ENCODE measurements around the gene RNF224. TPM values are rescaled to one million over a fixed set of nuclear protein-coding genes. Genes with fewer than 3 reads are reported as not detected.

The RNF224 gene
- total RNA-seq, 4 donors from 2014 or later = 0.21 TPM; not detected in 3

DNA sequence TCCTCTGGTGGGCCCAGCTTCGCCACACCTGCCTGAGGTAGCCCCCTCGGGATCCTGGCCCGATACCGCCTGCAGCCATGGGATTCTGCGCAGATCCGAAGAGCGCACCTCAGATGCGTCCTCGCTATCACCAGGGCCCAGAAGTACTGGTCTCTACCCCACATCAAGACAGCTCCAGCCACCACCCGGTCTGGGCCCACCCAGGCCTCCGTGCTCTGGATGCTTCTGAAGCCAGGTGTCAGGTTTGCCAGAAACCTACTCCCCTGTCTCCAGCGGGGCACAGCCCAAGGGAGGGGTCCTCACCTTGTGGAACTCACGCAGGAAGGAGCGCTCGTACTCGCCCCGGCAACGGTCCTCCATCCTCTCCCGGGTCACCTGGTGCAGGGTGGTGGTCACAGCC, 41.4 kb upstream of the RNF224 start:
- no peak for DNase-seq
- Histone ChIP-seq H3K27ac (no peak overlapping the region), H3K27me3 (no peaks in the 10 kb centered on the region), H3K4me3 (no peak overlapping the region), H3K36me3 (no peaks in the 10 kb centered on the region), H3K9me3 (no peaks in the 10 kb centered on the region), H3K4me1 (peaks cover 14 to 24% of the 10 kb centered on the region in 2 donors)
- TF ChIP-seq POLR2A (IDR thresholded peaks at IDR 0.05) = no peak
- TF ChIP-seq, protein P1, sequence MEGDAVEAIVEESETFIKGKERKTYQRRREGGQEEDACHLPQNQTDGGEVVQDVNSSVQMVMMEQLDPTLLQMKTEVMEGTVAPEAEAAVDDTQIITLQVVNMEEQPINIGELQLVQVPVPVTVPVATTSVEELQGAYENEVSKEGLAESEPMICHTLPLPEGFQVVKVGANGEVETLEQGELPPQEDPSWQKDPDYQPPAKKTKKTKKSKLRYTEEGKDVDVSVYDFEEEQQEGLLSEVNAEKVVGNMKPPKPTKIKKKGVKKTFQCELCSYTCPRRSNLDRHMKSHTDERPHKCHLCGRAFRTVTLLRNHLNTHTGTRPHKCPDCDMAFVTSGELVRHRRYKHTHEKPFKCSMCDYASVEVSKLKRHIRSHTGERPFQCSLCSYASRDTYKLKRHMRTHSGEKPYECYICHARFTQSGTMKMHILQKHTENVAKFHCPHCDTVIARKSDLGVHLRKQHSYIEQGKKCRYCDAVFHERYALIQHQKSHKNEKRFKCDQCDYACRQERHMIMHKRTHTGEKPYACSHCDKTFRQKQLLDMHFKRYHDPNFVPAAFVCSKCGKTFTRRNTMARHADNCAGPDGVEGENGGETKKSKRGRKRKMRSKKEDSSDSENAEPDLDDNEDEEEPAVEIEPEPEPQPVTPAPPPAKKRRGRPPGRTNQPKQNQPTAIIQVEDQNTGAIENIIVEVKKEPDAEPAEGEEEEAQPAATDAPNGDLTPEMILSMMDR (IDR thresholded peaks at IDR 0.05) = no peak
- intact Hi-C loops (cut with DNase I; ENCODE audit: low total_unique reads) = no loop called here

- TF ChIP-seq, protein P1 (IDR thresholded peaks at IDR 0.05) = no peak
- TF ChIP-seq POLR2A (IDR thresholded peaks at IDR 0.05) = no peak
- no peak for DNase-seq
- Histone ChIP-seq H3K4me1 (peaks cover 14 to 24% of the 10 kb centered on the region in 2 donors), H3K4me3 (no peak overlapping the region), H3K27ac (no peak overlapping the region), H3K27me3 (no peaks in the 10 kb centered on the region), H3K36me3 (no peaks in the 10 kb centered on the region), H3K9me3 (no peaks in the 10 kb centered on the region)
- intact Hi-C loops (cut with DNase I; ENCODE audit: low total_unique reads) = no loop called here
These were observed 40.9 kb upstream of the RNF224 start for GRCh38 chr9:137186385-137186784.

GRCh38 chr9:137187386-137187785, 39.9 kb upstream of the RNF224 start:
- H3K27me3 ChIP-seq = no peaks in the 10 kb centered on the region
- intact Hi-C loops (cut with DNase I; ENCODE audit: low total_unique reads) = no loop called here
- H3K9me3 ChIP-seq = no peaks in the 10 kb centered on the region
- no peaks in the 10 kb centered on the region for H3K36me3 ChIP-seq
- no peak overlapping the region for H3K27ac ChIP-seq
- no peak for TF ChIP-seq POLR2A (IDR thresholded peaks at IDR 0.05)
- TF ChIP-seq, protein P1 (IDR thresholded peaks at IDR 0.05) = no peak
- H3K4me3 ChIP-seq = peak overlapping the region; percentile 79 to 92
- no peak for DNase-seq
- peaks cover 14 to 24% of the 10 kb centered on the region in 2 donors for H3K4me1 ChIP-seq

GRCh38 chr9:137188086-137188489, 39.2 kb upstream of the RNF224 start:
- intact Hi-C loops (cut with DNase I; ENCODE audit: low total_unique reads) = no loop called here
- Histone ChIP-seq H3K4me1 (peaks cover 14 to 24% of the 10 kb centered on the region in 2 donors), H3K9me3 (no peaks in the 10 kb centered on the region), H3K36me3 (no peaks in the 10 kb centered on the region), H3K27ac (peak overlapping the region; percentile 83 to 95), H3K27me3 (no peaks in the 10 kb centered on the region), H3K4me3 (peak overlapping the region; percentile 79 to 92)
- no peak for TF ChIP-seq POLR2A (IDR thresholded peaks at IDR 0.05)
- TF ChIP-seq, protein P1 (IDR thresholded peaks at IDR 0.05) = no peak
- no peak for DNase-seq

DNA sequence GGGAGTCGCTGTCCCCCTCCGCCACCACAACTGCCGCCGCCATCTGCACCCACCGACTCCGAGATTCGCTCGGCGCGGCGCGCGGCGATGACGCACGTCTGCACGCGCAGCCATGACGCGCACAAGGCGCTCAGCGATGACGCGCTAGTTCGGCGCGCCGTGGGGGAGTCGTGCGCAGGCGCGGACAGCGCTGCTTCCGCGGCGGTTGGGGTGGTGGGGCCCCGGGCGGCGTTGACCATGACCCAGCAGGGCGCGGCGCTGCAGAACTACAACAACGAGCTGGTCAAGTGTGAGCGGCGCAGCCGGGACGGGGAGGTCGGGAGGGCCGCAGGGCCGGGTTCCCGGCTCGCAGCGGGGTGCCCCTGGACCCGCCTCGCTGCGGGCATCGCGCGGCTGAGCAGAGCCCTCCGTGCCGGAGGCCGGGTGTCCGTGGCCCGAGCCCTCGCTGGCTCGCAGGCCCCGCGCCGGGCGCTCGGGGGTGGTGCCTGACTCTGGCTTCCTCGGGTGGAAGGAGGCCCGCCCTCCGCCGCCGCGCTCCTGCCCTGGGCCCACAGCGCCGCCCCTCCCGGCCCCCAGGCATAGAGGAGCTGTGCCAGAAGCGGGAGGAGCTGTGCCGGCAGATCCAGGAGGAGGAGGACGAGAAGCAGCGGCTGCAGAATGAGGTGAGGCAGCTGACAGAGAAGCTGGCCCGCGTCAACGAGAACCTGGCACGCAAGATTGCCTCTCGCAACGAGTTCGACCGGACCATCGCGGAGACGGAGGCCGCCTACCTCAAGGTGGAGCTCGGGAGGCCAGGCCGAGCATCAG, 38.6 kb upstream of the RNF224 start, which contains the start of the genes ANAPC2 and SSNA1:
Gene ANAPC2 (minus strand): TSS at position 71 of the 807 bp plus-strand sequence. CDS start 28 bp downstream, at position 43.
Gene SSNA1 (plus strand): TSS at position 187 of the 807 bp plus-strand sequence. CDS start 51 bp downstream, at position 238.
- intact Hi-C loops (cut with DNase I; ENCODE audit: low total_unique reads) = no loop called here
- peak; percentile 88 to 94 for DNase-seq
- peaks cover 14 to 24% of the 10 kb centered on the region in 2 donors for H3K4me1 ChIP-seq
- no peaks in the 10 kb centered on the region for H3K27me3 ChIP-seq
- H3K4me3 ChIP-seq = peak within 1 kb of the TSS; percentile 79 to 92
- peak within 1 kb of the TSS; percentile 83 to 95 for H3K27ac ChIP-seq
- TF ChIP-seq POLR2A (IDR thresholded peaks at IDR 0.05) = peak; percentile 72 to 89
- TF ChIP-seq, protein P1 (IDR thresholded peaks at IDR 0.05) = peak in 3 of 4 experiments; percentile 1 to 67 (median 33)
- no peaks in the 10 kb centered on the region for H3K36me3 ChIP-seq
- H3K9me3 ChIP-seq = no peaks in the 10 kb centered on the region
